MM.1S (cell line): ENCODE results near the gene HSDL1.
"Not testable (repeated sequence)": the region's sequence is repeated elsewhere in the genome, so short reads cannot be mapped to it uniquely, and the experiment has no call there.

Experiments
- DNase-seq: peaks from one replicate; pipeline ENCODE4 v3.0.0-alpha.2; 2015
- H2AFZ ChIP-seq: fragments of 300-600 bp; sonication (generic); 2 replicates; pipeline ENCODE4 v1.6.0; 2016; ENCODE audit warnings: antibody characterized with exemption, low read length
- H3F3A ChIP-seq: fragments of 300-600 bp; sonication (generic); 2 replicates; pipeline ENCODE4 v1.6.1; 2016; ENCODE audit warnings: mild to moderate bottlenecking, antibody characterized with exemption, low read length, moderate library complexity, mixed read lengths; ENCODE audit not compliant: insufficient read depth
- H3K27ac ChIP-seq: fragments of 300-600 bp; sonication (generic); 2 replicates; pipeline ENCODE4 v1.5.1; 2016; ENCODE audit warnings: mild to moderate bottlenecking, low read length
- H3K27me3 ChIP-seq: fragments of 300-600 bp; sonication (generic); replicated peaks from 2 replicates; pipeline ENCODE4 v1.6.0; 2016; ENCODE audit warnings: low read length; ENCODE audit not compliant: insufficient read depth
- H3K36me3 ChIP-seq: fragments of 300-600 bp; sonication (generic); replicated peaks from 2 replicates; pipeline ENCODE4 v1.6.1; 2016; ENCODE audit warnings: mild to moderate bottlenecking, low read length, mixed read lengths; ENCODE audit not compliant: insufficient read depth
- H3K4me1 ChIP-seq: fragments of 300-600 bp; sonication (generic); 2 replicates; pipeline ENCODE4 v1.6.1; 2016; ENCODE audit warnings: low read length, mixed read lengths
- H3K4me2 ChIP-seq: fragments of 300-600 bp; sonication (generic); 2 replicates; pipeline ENCODE4 v1.6.0; 2016; ENCODE audit warnings: low read depth, low read length
- H3K4me3 ChIP-seq: fragments of 300-600 bp; sonication (generic); 2 replicates; pipeline ENCODE4 v1.5.1; 2016; ENCODE audit warnings: low read length, mixed read lengths
- H3K79me2 ChIP-seq: fragments of 300-600 bp; sonication (generic); 2 replicates; pipeline ENCODE4 v1.6.1; 2016; ENCODE audit warnings: mixed run types, low read length, mixed read lengths
- H3K9ac ChIP-seq: fragments of 300-600 bp; sonication (generic); 2 replicates; pipeline ENCODE4 v1.6.1; 2016; ENCODE audit warnings: low read length, mixed read lengths
- H3K9me2 ChIP-seq: fragments of 300-600 bp; sonication (generic); replicated peaks from 2 replicates; pipeline ENCODE4 v1.6.1; 2016; ENCODE audit warnings: mild to moderate bottlenecking, low read length, mixed read lengths; ENCODE audit not compliant: insufficient read depth
- H3K9me3 ChIP-seq: fragments of 300-600 bp; sonication (generic); replicated peaks from 2 replicates; pipeline ENCODE4 v1.6.1; 2016; ENCODE audit warnings: mild to moderate bottlenecking, low read length, mixed read lengths; ENCODE audit not compliant: insufficient read depth
- H4K20me1 ChIP-seq: fragments of 300-600 bp; sonication (generic); 2 replicates; pipeline ENCODE4 v1.6.1; 2016; ENCODE audit warnings: mild to moderate bottlenecking, low read length, moderate library complexity, mixed read lengths; ENCODE audit not compliant: insufficient read depth
- CTCF ChIP-seq: fragments of 300-600 bp; sonication (generic); IDR thresholded peaks from 2 replicates; pipeline ENCODE4 v1.5.1; 2016; ENCODE audit warnings: antibody characterized with exemption, low read length, mixed read lengths
- EZH2 ChIP-seq: fragments of 300-600 bp; sonication (generic); optimal IDR thresholded peaks from 2 replicates; pipeline ENCODE3; 2017; ENCODE audit warnings: low read depth, mild to moderate bottlenecking, antibody characterized with exemption, low read length, mixed read lengths
- EZH2phosphoT487 ChIP-seq: fragments of 300-600 bp; sonication (generic); IDR thresholded peaks from 2 replicates; pipeline ENCODE4 v1.6.1; 2018; ENCODE audit warnings: antibody characterized with exemption, low read length

Gene HSDL1

GRCh38 chr16:84121007-84121406, 24.0 kb downstream of the HSDL1 start:
- Histone ChIP-seq H3K27me3 (no peaks in the 10 kb centered on the region), H4K20me1 (no peaks in the 10 kb centered on the region), H3K4me2 (no peak overlapping the region), H3F3A (peaks cover 4% of the 10 kb centered on the region; the same call in 1 of the 2 replicates), H3K9me3 (no peaks in the 10 kb centered on the region), H3K9me2 (no peaks in the 10 kb centered on the region), H3K4me3 (no peak overlapping the region), H3K36me3 (no peaks in the 10 kb centered on the region), H2AFZ (no peak overlapping the region), H3K4me1 (no peaks in the 10 kb centered on the region), H3K27ac (no peak overlapping the region), H3K9ac (no peak overlapping the region), H3K79me2 (peaks cover 2% of the 10 kb centered on the region)
- TF ChIP-seq EZH2phosphoT487: no peak
- TF ChIP-seq EZH2: no peak
- no peak for TF ChIP-seq CTCF
- no peak for DNase-seq

- H3K9me2 ChIP-seq: no peaks in the 10 kb centered on the region
- H3K9ac ChIP-seq: no peak overlapping the region
- H3K4me1 ChIP-seq: no peaks in the 10 kb centered on the region
- no peak for DNase-seq
- no peak overlapping the region for H2AFZ ChIP-seq
- no peaks in the 10 kb centered on the region for H3K36me3 ChIP-seq
- no peak overlapping the region for H3K4me2 ChIP-seq
- H3F3A ChIP-seq: peaks cover 7% of the 10 kb centered on the region; the same call in 1 of the 2 replicates
- TF ChIP-seq EZH2 (no peak), CTCF (no peak), EZH2phosphoT487 (no peak)
- H3K9me3 ChIP-seq: no peaks in the 10 kb centered on the region
- peaks cover 12% of the 10 kb centered on the region for H3K79me2 ChIP-seq
- H3K4me3 ChIP-seq: no peak overlapping the region
- H3K27ac ChIP-seq: no peak overlapping the region
- no peaks in the 10 kb centered on the region for H4K20me1 ChIP-seq
- no peaks in the 10 kb centered on the region for H3K27me3 ChIP-seq
Observed at GRCh38 chr16:84120023-84120422, 25.0 kb downstream of the HSDL1 start.

DNA sequence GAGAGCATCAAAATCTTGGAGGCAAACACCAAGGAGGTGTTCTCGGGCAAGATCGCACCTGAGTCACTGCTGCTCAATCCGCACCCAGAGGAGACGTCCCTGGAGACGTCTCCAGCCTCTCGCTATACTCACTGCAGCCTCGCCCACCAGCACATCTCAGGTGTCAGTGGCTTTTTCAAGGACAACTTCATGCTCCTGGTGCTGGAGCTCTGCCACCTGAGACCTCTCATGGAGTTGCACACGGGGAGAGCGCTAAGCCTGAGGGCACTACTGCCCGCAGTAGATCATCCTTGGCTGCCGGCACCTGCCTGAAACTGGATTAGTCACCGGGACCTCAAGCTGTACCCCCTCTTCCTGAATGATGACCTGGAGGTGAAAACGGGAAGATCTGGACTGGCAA, 25.6 kb downstream of the HSDL1 start:
- TF ChIP-seq EZH2 (no peak), EZH2phosphoT487 (no peak), CTCF (no peak)
- peaks cover 19% of the 10 kb centered on the region for H3K79me2 ChIP-seq
- H3K9ac ChIP-seq: no peak overlapping the region
- no peak for DNase-seq
- no peak overlapping the region for H3K4me3 ChIP-seq
- no peak overlapping the region for H3K27ac ChIP-seq
- no peaks in the 10 kb centered on the region for H3K9me2 ChIP-seq
- no peak overlapping the region for H3K4me2 ChIP-seq
- no peaks in the 10 kb centered on the region for H3K4me1 ChIP-seq
- no peaks in the 10 kb centered on the region for H3K36me3 ChIP-seq
- no peaks in the 10 kb centered on the region for H4K20me1 ChIP-seq
- peaks cover 7% of the 10 kb centered on the region; the same call in 1 of the 2 replicates for H3F3A ChIP-seq
- H3K27me3 ChIP-seq: no peaks in the 10 kb centered on the region
- no peak overlapping the region for H2AFZ ChIP-seq
- no peaks in the 10 kb centered on the region for H3K9me3 ChIP-seq

DNA sequence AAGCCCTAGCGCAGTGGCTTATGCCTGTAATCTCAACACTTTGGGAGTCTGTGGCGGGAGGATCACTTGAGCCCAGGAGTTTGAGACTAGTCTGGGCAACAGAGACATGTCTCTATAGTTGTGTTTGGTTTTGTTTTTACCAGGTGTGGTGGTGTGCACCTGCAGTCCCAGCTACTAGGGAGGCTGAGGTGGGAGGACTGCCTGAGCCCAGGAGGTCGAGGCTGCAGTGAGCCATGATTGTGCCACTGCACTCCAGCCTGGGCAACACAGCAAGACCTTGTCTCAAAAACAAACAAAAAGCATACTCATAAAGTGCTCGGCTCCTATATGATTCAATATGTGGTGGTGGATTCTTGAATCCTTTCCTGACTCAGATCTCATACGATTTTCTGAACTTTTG, 26.7 kb downstream of the HSDL1 start:
- H2AFZ ChIP-seq, H3F3A ChIP-seq, H3K9me3 ChIP-seq, DNase-seq, H4K20me1 ChIP-seq, H3K27me3 ChIP-seq, H3K27ac ChIP-seq, H3K4me3 ChIP-seq, H3K36me3 ChIP-seq, H3K4me1 ChIP-seq, H3K9me2 ChIP-seq, H3K4me2 ChIP-seq, H3K9ac ChIP-seq: not testable (repeated sequence)
- peaks cover 29% of the 10 kb centered on the region for H3K79me2 ChIP-seq
